HEK293 (cell line): Measurements from ENCODE around the gene CDC27.
A peak's percentile ranks its signal among the peaks of the same experiment; 100 is the strongest.

Source experiments
- CTCF ChIA-PET: fragments of 350-600 bp; formaldehyde crosslinking; extraction: SDS; loops from one replicate; lab custom pipeline; 2021; ENCODE audit warnings: antibody characterized with exemption; lab: Yijun Ruan, JAX
- POLR2A ChIA-PET: fragments of 300-600 bp; formaldehyde crosslinking; extraction: SDS; loops from one replicate; lab custom pipeline; 2020; ENCODE audit warnings: antibody characterized with exemption, inconsistent platforms; lab: Yijun Ruan, JAX
- H3K27ac ChIP-seq: fragments of 200-500 bp; sonication (Bioruptor generic); 2 replicates; pipeline ENCODE4 v1.5.1; 2014; ENCODE audit warnings: low read depth, low read length, control low read depth, inconsistent platforms; ENCODE audit errors: extremely low read depth
- H3K36me3 ChIP-seq, 2 experiments: fragments of 200-500 bp in 1 of 2; sonication (Bioruptor generic) in 1 of 2; 1 replicate in 1 of 2; 2 replicates in 1 of 2; pipeline ENCODE4 v1.5.1; 2014 to 2017; ENCODE audit warnings: inconsistent platforms in 2 of 2, low read length in 2 of 2; ENCODE audit not compliant: control insufficient read depth in 2 of 2, insufficient read depth in 1 of 2
- H3K4me1 ChIP-seq: fragments of 200-500 bp; sonication (Bioruptor generic); 2 replicates; pipeline ENCODE4 v1.5.1; 2014; ENCODE audit warnings: mild to moderate bottlenecking, low read length, inconsistent platforms; ENCODE audit not compliant: control insufficient read depth, insufficient read depth
- H3K4me3 ChIP-seq: 2 replicates; pipeline ENCODE4 v1.5.1; 2011; ENCODE audit warnings: low read depth, mild to moderate bottlenecking, control low read depth, low read length, moderate library complexity
- H3K9me3 ChIP-seq: fragments of 200-500 bp; sonication (Bioruptor generic); 2 replicates; pipeline ENCODE4 v1.5.1; 2014; ENCODE audit warnings: low read depth, low read length, inconsistent platforms; ENCODE audit not compliant: control insufficient read depth, insufficient read depth
- BCL11A ChIP-seq: fragments of 450-650 bp; formaldehyde crosslinking; IDR thresholded peaks from 2 replicates; pipeline ENCODE4 v1.5.1; 2016; ENCODE audit warnings: low read depth, missing biosample characterization, missing genetic modification characterization
- GLI4 ChIP-seq: fragments of 450-650 bp; formaldehyde crosslinking; IDR thresholded peaks from 2 replicates; pipeline ENCODE4 v1.5.1; 2016; ENCODE audit warnings: missing biosample characterization, missing genetic modification characterization
- HOXC10 ChIP-seq: sonication (generic); formaldehyde crosslinking; IDR thresholded peaks from 2 replicates; pipeline ENCODE4 v1.8.1; 2023; ENCODE audit warnings: mild to moderate bottlenecking, missing genetic modification reagents
- KLF8 ChIP-seq: fragments of 450-650 bp; formaldehyde crosslinking; IDR thresholded peaks from 2 replicates; pipeline ENCODE4 v1.5.1; 2016; ENCODE audit warnings: missing biosample characterization, missing genetic modification characterization
- OSR2 ChIP-seq: fragments of 450-650 bp; formaldehyde crosslinking; IDR thresholded peaks from 2 replicates; pipeline ENCODE4 v1.5.1; 2016; ENCODE audit warnings: missing biosample characterization, missing genetic modification characterization
- SP7 ChIP-seq: fragments of 450-650 bp; formaldehyde crosslinking; IDR thresholded peaks from 2 replicates; pipeline ENCODE4 v1.5.1; 2016; ENCODE audit warnings: missing biosample characterization, missing genetic modification characterization
- TCF7L2 ChIP-seq: IDR thresholded peaks from 2 replicates; pipeline ENCODE4 v1.6.1; 2011; ENCODE audit warnings: low read depth, mild to moderate bottlenecking, inconsistent platforms, low read length, moderate library complexity, borderline replicate concordance
- ZBTB21 ChIP-seq: fragments of 450-650 bp; formaldehyde crosslinking; IDR thresholded peaks from 2 replicates; pipeline ENCODE4 v1.5.1; 2017; ENCODE audit warnings: missing biosample characterization, missing genetic modification characterization
- ZEB2 ChIP-seq: fragments of 450-650 bp; formaldehyde crosslinking; IDR thresholded peaks from 2 replicates; pipeline ENCODE4 v1.5.1; 2016; ENCODE audit warnings: missing biosample characterization, missing genetic modification characterization
- ZNF221 ChIP-seq: fragments of 450-650 bp; formaldehyde crosslinking; IDR thresholded peaks from 2 replicates; pipeline ENCODE4 v1.5.1; 2017; ENCODE audit warnings: missing biosample characterization, missing genetic modification characterization, borderline replicate concordance
- ZNF24 ChIP-seq: fragments of 450-650 bp; formaldehyde crosslinking; IDR thresholded peaks from 2 replicates; pipeline ENCODE4 v1.5.1; 2016; ENCODE audit warnings: missing biosample characterization, missing genetic modification characterization
- ZNF274 ChIP-seq, 2 experiments: fragments of 200-500 bp in 1 of 2; fragments of 450-650 bp in 1 of 2; sonication (Bioruptor generic) in 1 of 2; formaldehyde crosslinking in 1 of 2; IDR thresholded peaks; 2 replicates each; pipeline versions ENCODE4 v1.5.1 to v1.6.1; 2014 to 2016; ENCODE audit warnings: borderline replicate concordance in 1 of 2, inconsistent platforms in 1 of 2, low read length in 1 of 2, missing biosample characterization in 1 of 2, missing genetic modification characterization in 1 of 2
- ZNF335 ChIP-seq: fragments of 450-650 bp; formaldehyde crosslinking; conservative IDR thresholded peaks from 2 replicates; pipeline ENCODE4 v1.5.1; 2016; ENCODE audit warnings: missing biosample characterization, missing genetic modification characterization
- ZNF350 ChIP-seq: fragments of 450-650 bp; formaldehyde crosslinking; IDR thresholded peaks from 2 replicates; pipeline ENCODE4 v1.5.0; 2017; ENCODE audit warnings: missing biosample characterization, mild to moderate bottlenecking, missing genetic modification characterization
- ZNF366 ChIP-seq: fragments of 450-650 bp; formaldehyde crosslinking; conservative IDR thresholded peaks from 2 replicates; pipeline ENCODE4 v1.5.1; 2016; ENCODE audit warnings: missing biosample characterization, missing genetic modification characterization
- ZNF394 ChIP-seq: fragments of 450-650 bp; formaldehyde crosslinking; IDR thresholded peaks from 2 replicates; pipeline ENCODE4 v1.5.1; 2016; ENCODE audit warnings: missing biosample characterization, missing genetic modification characterization, mild to moderate bottlenecking, moderate library complexity, borderline replicate concordance
- ZNF501 ChIP-seq: fragments of 450-650 bp; formaldehyde crosslinking; IDR thresholded peaks from 2 replicates; pipeline ENCODE4 v1.5.1; 2016; ENCODE audit warnings: missing biosample characterization, missing genetic modification characterization
- ZNF514 ChIP-seq: fragments of 450-650 bp; formaldehyde crosslinking; IDR thresholded peaks from 2 replicates; pipeline ENCODE4 v1.5.1; 2016; ENCODE audit warnings: missing biosample characterization, missing genetic modification characterization
- ZNF623 ChIP-seq: fragments of 450-650 bp; formaldehyde crosslinking; IDR thresholded peaks from 2 replicates; pipeline ENCODE4 v1.5.1; 2016; ENCODE audit warnings: missing biosample characterization, missing genetic modification characterization
- ZNF701 ChIP-seq: fragments of 450-650 bp; formaldehyde crosslinking; IDR thresholded peaks from 2 replicates; pipeline ENCODE4 v1.5.1; 2016; ENCODE audit warnings: missing biosample characterization, missing genetic modification characterization
- ZNF768 ChIP-seq: fragments of 450-650 bp; formaldehyde crosslinking; IDR thresholded peaks from 2 replicates; pipeline ENCODE4 v1.5.1; 2018; ENCODE audit warnings: missing biosample characterization, mild to moderate bottlenecking, missing genetic modification characterization
- TF ChIP-seq, protein P1 (sequence below): fragments of 450-650 bp; formaldehyde crosslinking; IDR thresholded peaks from 2 replicates; pipeline ENCODE4 v1.5.1; 2016; ENCODE audit warnings: missing biosample characterization, missing genetic modification characterization
- TF ChIP-seq, protein P2 (sequence below): fragments of 450-650 bp; formaldehyde crosslinking; IDR thresholded peaks from 2 replicates; pipeline ENCODE4 v1.5.1; 2016; ENCODE audit warnings: missing biosample characterization, missing genetic modification characterization, low read depth
- TF ChIP-seq, protein P3 (sequence below): fragments of 450-650 bp; formaldehyde crosslinking; IDR thresholded peaks from 2 replicates; pipeline ENCODE4 v1.5.1; 2016; ENCODE audit warnings: missing biosample characterization, missing genetic modification characterization
- TF ChIP-seq, protein P4 (sequence below): fragments of 450-650 bp; formaldehyde crosslinking; IDR thresholded peaks from 2 replicates; pipeline ENCODE4 v1.5.1; 2017; ENCODE audit warnings: missing biosample characterization, missing genetic modification characterization

CDC27 gene

GRCh38 chr17:47192554-47192953, 3.5 kb upstream of the CDC27 start (continued):
- TF ChIP-seq KLF8 (tag by site-specific recombination), result peak; percentile 25; the same call in 1 of the 2 replicates
- 0 out of 2 replicates have a peak, but pooled peaks have one; percentile 39 for TF ChIP-seq ZNF24 (tag by site-specific recombination)
- TF ChIP-seq SP7 (tag by site-specific recombination), result peak; percentile 38; the same call in 1 of the 2 replicates
- 0 out of 2 replicates have a peak, but pooled peaks have one; percentile 33 for TF ChIP-seq ZBTB21 (tag by site-specific recombination)
- TF ChIP-seq ZNF366 (tag by site-specific recombination), result 0 out of 2 replicates have a peak, but pooled peaks have one; percentile 21
- TF ChIP-seq, protein P1, sequence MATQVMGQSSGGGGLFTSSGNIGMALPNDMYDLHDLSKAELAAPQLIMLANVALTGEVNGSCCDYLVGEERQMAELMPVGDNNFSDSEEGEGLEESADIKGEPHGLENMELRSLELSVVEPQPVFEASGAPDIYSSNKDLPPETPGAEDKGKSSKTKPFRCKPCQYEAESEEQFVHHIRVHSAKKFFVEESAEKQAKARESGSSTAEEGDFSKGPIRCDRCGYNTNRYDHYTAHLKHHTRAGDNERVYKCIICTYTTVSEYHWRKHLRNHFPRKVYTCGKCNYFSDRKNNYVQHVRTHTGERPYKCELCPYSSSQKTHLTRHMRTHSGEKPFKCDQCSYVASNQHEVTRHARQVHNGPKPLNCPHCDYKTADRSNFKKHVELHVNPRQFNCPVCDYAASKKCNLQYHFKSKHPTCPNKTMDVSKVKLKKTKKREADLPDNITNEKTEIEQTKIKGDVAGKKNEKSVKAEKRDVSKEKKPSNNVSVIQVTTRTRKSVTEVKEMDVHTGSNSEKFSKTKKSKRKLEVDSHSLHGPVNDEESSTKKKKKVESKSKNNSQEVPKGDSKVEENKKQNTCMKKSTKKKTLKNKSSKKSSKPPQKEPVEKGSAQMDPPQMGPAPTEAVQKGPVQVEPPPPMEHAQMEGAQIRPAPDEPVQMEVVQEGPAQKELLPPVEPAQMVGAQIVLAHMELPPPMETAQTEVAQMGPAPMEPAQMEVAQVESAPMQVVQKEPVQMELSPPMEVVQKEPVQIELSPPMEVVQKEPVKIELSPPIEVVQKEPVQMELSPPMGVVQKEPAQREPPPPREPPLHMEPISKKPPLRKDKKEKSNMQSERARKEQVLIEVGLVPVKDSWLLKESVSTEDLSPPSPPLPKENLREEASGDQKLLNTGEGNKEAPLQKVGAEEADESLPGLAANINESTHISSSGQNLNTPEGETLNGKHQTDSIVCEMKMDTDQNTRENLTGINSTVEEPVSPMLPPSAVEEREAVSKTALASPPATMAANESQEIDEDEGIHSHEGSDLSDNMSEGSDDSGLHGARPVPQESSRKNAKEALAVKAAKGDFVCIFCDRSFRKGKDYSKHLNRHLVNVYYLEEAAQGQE (tag by site-specific recombination), result no peak
- TF ChIP-seq, protein P2, sequence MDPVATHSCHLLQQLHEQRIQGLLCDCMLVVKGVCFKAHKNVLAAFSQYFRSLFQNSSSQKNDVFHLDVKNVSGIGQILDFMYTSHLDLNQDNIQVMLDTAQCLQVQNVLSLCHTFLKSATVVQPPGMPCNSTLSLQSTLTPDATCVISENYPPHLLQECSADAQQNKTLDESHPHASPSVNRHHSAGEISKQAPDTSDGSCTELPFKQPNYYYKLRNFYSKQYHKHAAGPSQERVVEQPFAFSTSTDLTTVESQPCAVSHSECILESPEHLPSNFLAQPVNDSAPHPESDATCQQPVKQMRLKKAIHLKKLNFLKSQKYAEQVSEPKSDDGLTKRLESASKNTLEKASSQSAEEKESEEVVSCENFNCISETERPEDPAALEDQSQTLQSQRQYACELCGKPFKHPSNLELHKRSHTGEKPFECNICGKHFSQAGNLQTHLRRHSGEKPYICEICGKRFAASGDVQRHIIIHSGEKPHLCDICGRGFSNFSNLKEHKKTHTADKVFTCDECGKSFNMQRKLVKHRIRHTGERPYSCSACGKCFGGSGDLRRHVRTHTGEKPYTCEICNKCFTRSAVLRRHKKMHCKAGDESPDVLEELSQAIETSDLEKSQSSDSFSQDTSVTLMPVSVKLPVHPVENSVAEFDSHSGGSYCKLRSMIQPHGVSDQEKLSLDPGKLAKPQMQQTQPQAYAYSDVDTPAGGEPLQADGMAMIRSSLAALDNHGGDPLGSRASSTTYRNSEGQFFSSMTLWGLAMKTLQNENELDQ, result no peak
- no peak for TF ChIP-seq ZNF350
- TF ChIP-seq ZEB2, result peak; percentile 57; the same call in 1 of the 2 replicates
- no peak for TF ChIP-seq ZNF501
- TF ChIP-seq ZNF768 (tag by site-specific recombination), result no peak
- TF ChIP-seq ZNF514 (tag by site-specific recombination), result no peak
- 0 out of 2 replicates have a peak, but pooled peaks have one; percentile 22 for TF ChIP-seq ZNF335 (tag by site-specific recombination)
- TF ChIP-seq OSR2 (tag by site-specific recombination), result peak; percentile 83

- ChIA-PET CTCF (interaction anchor here (0.7 to 1.6 kb wide), 5 partner anchors 9 to 1407 kb away, joined by 3 read pairs; partner anchors contain the start of gene CRHR1), POLR2A (no interaction called here)
- Histone ChIP-seq H3K9me3 (no peaks in the 10 kb centered on the region), H3K4me1 (no peaks in the 10 kb centered on the region), H3K27ac (no peak overlapping the region), H3K36me3 (peaks cover 3 to 5% of the 10 kb centered on the region in 2 experiments; a peak in 2 of 3 replicates), H3K4me3 (no peak overlapping the region)
- TF ChIP-seq, protein P3, sequence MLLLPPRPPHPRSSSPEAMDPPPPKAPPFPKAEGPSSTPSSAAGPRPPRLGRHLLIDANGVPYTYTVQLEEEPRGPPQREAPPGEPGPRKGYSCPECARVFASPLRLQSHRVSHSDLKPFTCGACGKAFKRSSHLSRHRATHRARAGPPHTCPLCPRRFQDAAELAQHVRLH (tag by site-specific recombination), result no peak
Observed at GRCh38 chr17:47190770-47191169, 1.7 kb upstream of the CDC27 start.

GRCh38 chr17:47190243-47190642, 1.1 kb upstream of the CDC27 start:
- POLR2A ChIA-PET, result interaction anchor here (1.3 kb wide), 2 partner anchors 22 to 50 kb away, joined by 3 to 6 read pairs; no protein-coding TSS in a partner anchor
- Histone ChIP-seq H3K27ac (no peak overlapping the region), H3K9me3 (no peaks in the 10 kb centered on the region), H3K4me3 (no peak overlapping the region), H3K36me3 (peaks cover 5 to 9% of the 10 kb centered on the region in 2 experiments), H3K4me1 (no peaks in the 10 kb centered on the region)
- TF ChIP-seq ZNF274 (IDR thresholded peaks at IDR 0.05; ENCODE audit: low read length), result no peak
- TF ChIP-seq ZNF274 (tag by site-specific recombination; IDR thresholded peaks at IDR 0.05; ENCODE audit: borderline replicate concordance), result no peak
- TF ChIP-seq BCL11A (tag by site-specific recombination), result no peak
- no peak for TF ChIP-seq ZNF350
- no peak for TF ChIP-seq ZNF394 (tag by site-specific recombination)
- no peak for TF ChIP-seq HOXC10 (CRISPR knock-in tag)
- no peak for TF ChIP-seq ZNF623 (tag by site-specific recombination)
- no peak for TF ChIP-seq ZNF701 (tag by site-specific recombination)
- no peak for TF ChIP-seq GLI4 (tag by site-specific recombination)
- TF ChIP-seq ZNF221, result no peak
- no peak for TF ChIP-seq TCF7L2
- TF ChIP-seq, protein P4, sequence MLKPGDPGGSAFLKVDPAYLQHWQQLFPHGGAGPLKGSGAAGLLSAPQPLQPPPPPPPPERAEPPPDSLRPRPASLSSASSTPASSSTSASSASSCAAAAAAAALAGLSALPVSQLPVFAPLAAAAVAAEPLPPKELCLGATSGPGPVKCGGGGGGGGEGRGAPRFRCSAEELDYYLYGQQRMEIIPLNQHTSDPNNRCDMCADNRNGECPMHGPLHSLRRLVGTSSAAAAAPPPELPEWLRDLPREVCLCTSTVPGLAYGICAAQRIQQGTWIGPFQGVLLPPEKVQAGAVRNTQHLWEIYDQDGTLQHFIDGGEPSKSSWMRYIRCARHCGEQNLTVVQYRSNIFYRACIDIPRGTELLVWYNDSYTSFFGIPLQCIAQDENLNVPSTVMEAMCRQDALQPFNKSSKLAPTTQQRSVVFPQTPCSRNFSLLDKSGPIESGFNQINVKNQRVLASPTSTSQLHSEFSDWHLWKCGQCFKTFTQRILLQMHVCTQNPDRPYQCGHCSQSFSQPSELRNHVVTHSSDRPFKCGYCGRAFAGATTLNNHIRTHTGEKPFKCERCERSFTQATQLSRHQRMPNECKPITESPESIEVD (tag by site-specific recombination), result no peak
- CTCF ChIA-PET, result interaction anchor here (0.7 to 1.6 kb wide), 4 partner anchors 8 to 1406 kb away, joined by 3 read pairs; partner anchors contain the start of gene CRHR1
